ENCODE results near the gene LRIT3.

The LRIT3 gene

GRCh38 chr4:109847896-109848442 is at the start of gene LRIT3:
LRIT3 (plus strand) TSS chr4:109848107; CDS start chr4:109848202, 95 bp downstream.
- in situ Hi-C loops (cut with MboI; ENCODE audit: low sequenced_read_pairs), result no loop called here

GRCh38 chr4:109798866-109799265 is 49.0 kb upstream of the LRIT3 start:
- in situ Hi-C loops (cut with MboI; ENCODE audit: low sequenced_read_pairs), result no loop called here

GRCh38 chr4:109801099-109801789 is 46.7 kb upstream of the LRIT3 start:
- in situ Hi-C loops (cut with MboI; ENCODE audit: low sequenced_read_pairs), result loop anchor here (25.0 kb wide), 1 partner anchor 364 kb away; the partner anchor contains the start of gene SEC24B

- in situ Hi-C loops (cut with MboI; ENCODE audit: low sequenced_read_pairs), result loop anchor here (25.0 kb wide), 1 partner anchor 365 kb away; the partner anchor contains the start of gene SEC24B
Measured at GRCh38 chr4:109801895-109802319, 46.0 kb upstream of the LRIT3 start, which contains the start of gene CFI. CFI (minus strand) TSS chr4:109801999; CDS start chr4:109801971, 28 bp downstream.

- in situ Hi-C loops (cut with MboI; ENCODE audit: low sequenced_read_pairs), result loop anchor here (25.0 kb wide), 1 partner anchor 367 kb away; the partner anchor contains the start of gene SEC24B
Measured at GRCh38 chr4:109803924-109804571, 43.9 kb upstream of the LRIT3 start.

GRCh38 chr4:109809655-109810054 is 38.3 kb upstream of the LRIT3 start:
- in situ Hi-C loops (cut with MboI; ENCODE audit: low sequenced_read_pairs), result loop anchor here (25.0 kb wide), 1 partner anchor 372 kb away; the partner anchor contains the start of gene SEC24B

- in situ Hi-C loops (cut with MboI; ENCODE audit: low sequenced_read_pairs), result loop anchor here (25.0 kb wide), 1 partner anchor 373 kb away; the partner anchor contains the start of gene SEC24B
Measured at GRCh38 chr4:109810552-109811387, 37.1 kb upstream of the LRIT3 start.

- in situ Hi-C loops (cut with MboI; ENCODE audit: low sequenced_read_pairs), result loop anchor here (25.0 kb wide), 1 partner anchor 374 kb away; the partner anchor contains the start of gene SEC24B
Measured at GRCh38 chr4:109811707-109812106, 36.2 kb upstream of the LRIT3 start.

- in situ Hi-C loops (cut with MboI; ENCODE audit: low sequenced_read_pairs), result loop anchor here (25.0 kb wide), 1 partner anchor 378 kb away; the partner anchor contains the start of gene SEC24B
Measured at GRCh38 chr4:109815151-109816081, 32.5 kb upstream of the LRIT3 start, which contains the start of gene GAR1. GAR1 (plus strand) TSS chr4:109815762; CDS start chr4:109816165, 403 bp downstream.

- in situ Hi-C loops (cut with MboI; ENCODE audit: low sequenced_read_pairs), result loop anchor here (25.0 kb wide), 1 partner anchor 379 kb away; the partner anchor contains the start of gene SEC24B
Measured at GRCh38 chr4:109816082-109816442, 31.8 kb upstream of the LRIT3 start.

GRCh38 chr4:109816894-109817293 is 31.0 kb upstream of the LRIT3 start:
- in situ Hi-C loops (cut with MboI; ENCODE audit: low sequenced_read_pairs), result loop anchor here (25.0 kb wide), 1 partner anchor 380 kb away; the partner anchor contains the start of gene SEC24B

GRCh38 chr4:109818268-109818667 is 29.6 kb upstream of the LRIT3 start:
- in situ Hi-C loops (cut with MboI; ENCODE audit: low sequenced_read_pairs), result loop anchor here (25.0 kb wide), 1 partner anchor 381 kb away; the partner anchor contains the start of gene SEC24B

- in situ Hi-C loops (cut with MboI; ENCODE audit: low sequenced_read_pairs), result loop anchor here (25.0 kb wide), 1 partner anchor 383 kb away; the partner anchor contains the start of gene SEC24B
Measured at GRCh38 chr4:109820563-109820962, 27.3 kb upstream of the LRIT3 start.

- in situ Hi-C loops (cut with MboI; ENCODE audit: low sequenced_read_pairs), result loop anchor here (25.0 kb wide), 1 partner anchor 384 kb away; the partner anchor contains the start of gene SEC24B
Measured at GRCh38 chr4:109821185-109821584, 26.7 kb upstream of the LRIT3 start.

- in situ Hi-C loops (cut with MboI; ENCODE audit: low sequenced_read_pairs), result no loop called here
Measured at GRCh38 chr4:109826719-109827118, 21.2 kb upstream of the LRIT3 start.

GRCh38 chr4:109827672-109828071 is 20.2 kb upstream of the LRIT3 start, which contains the start of gene RRH:
RRH (plus strand) TSS chr4:109827972; CDS start chr4:109828028, 56 bp downstream.
- in situ Hi-C loops (cut with MboI; ENCODE audit: low sequenced_read_pairs), result no loop called here

GRCh38 chr4:109833756-109834155 is 14.2 kb upstream of the LRIT3 start:
- in situ Hi-C loops (cut with MboI; ENCODE audit: low sequenced_read_pairs), result no loop called here

GRCh38 chr4:109836985-109837384 is 10.9 kb upstream of the LRIT3 start:
- in situ Hi-C loops (cut with MboI; ENCODE audit: low sequenced_read_pairs), result no loop called here
